Right lobe of liver (tissue), 6 donors: ENCODE measurements around the gene ZNF787. TPM values are rescaled to one million over a fixed set of nuclear protein-coding genes. Genes with fewer than 3 reads are reported as not detected.

Experiments
- ATAC-seq, 4 donors: fragments of 200-7000 bp; cut with Tn5 transposase; one replicate each; pipeline ENCODE4 v1.9.1; 2020; ENCODE audit warnings: mild to moderate bottlenecking in 4 of 4, moderate library complexity in 4 of 4
- DNase-seq, 3 donors: peaks; one replicate each; pipeline ENCODE4 v3.0.0-alpha.2; 2020
- H3K27ac ChIP-seq, 3 donors: fragments of 200-600 bp; one replicate each; pipeline ENCODE4 v1.8.0; 2022
- H3K27me3 ChIP-seq, 2 donors: fragments of 200-600 bp; one replicate each; pipeline ENCODE4 v1.8.0; 2022
- H3K36me3 ChIP-seq, 4 donors: fragments of 200-600 bp; sonication (generic) in 1 of 4; one replicate each; pipeline versions ENCODE4 v1.5.1 to v1.8.0; 2017 to 2022; ENCODE audit warnings: control low read depth in 1 of 4
- H3K4me1 ChIP-seq, 4 donors: fragments of 200-600 bp; sonication (generic) in 1 of 4; one replicate each; pipeline versions ENCODE4 v1.5.1 to v1.8.0; 2017 to 2022; ENCODE audit warnings: control low read depth in 1 of 4
- H3K4me3 ChIP-seq, 3 donors: fragments of 200-600 bp; one replicate each; pipeline ENCODE4 v1.8.0; 2022
- H3K9me3 ChIP-seq, 4 donors: fragments of 200-600 bp; sonication (generic) in 1 of 4; one replicate each; pipeline versions ENCODE4 v1.5.1 to v1.8.0; 2017 to 2022; ENCODE audit warnings: control low read depth in 1 of 4
- POLR2A ChIP-seq: fragments of 450-650 bp; IDR thresholded peaks from one replicate; pipeline ENCODE4 v1.6.1; 2017; ENCODE audit warnings: antibody characterized with exemption, mild to moderate bottlenecking
- WGBS: methylation state at CpG from one replicate; pipeline ENCODE4 v1.1.6; 2018; ENCODE audit warnings: low coverage, low lambda C conversion rate; ENCODE audit not compliant: insufficient coverage; ENCODE audit errors: missing lambda C conversion rate; 5-methylcytosine and 5-hydroxymethylcytosine counted together
- intact Hi-C, 2 donors: fragments of 100-400 bp; cut with DNase I; formaldehyde crosslinking; loops; one replicate each; pipeline versions ENCODE4 v1.11.2 to v1.14.1; 2022
- total RNA-seq, 6 experiments: library from RNA; depleted of rRNA in 2 of 6; stranded (reverse); fragments of >200 nt in 2 of 6; fragmentation: NEBNext Ultra II Directional in 3 of 6; extraction: Animal tissue kit (Norgen Biotek cat#: 25700) in 3 of 6; gene quantifications; one replicate each; pipeline versions ENCODE4 v1.1.0 to v1.2.4, GENCODE V29; 2016 to 2023
- TF ChIP-seq, protein P1 (sequence below), 4 donors: fragments of 200-600 bp in 3 of 4; fragments of 450-650 bp in 1 of 4; IDR thresholded peaks; one replicate each; pipeline versions ENCODE4 v1.5.1 to v1.8.0; 2016 to 2022; ENCODE audit warnings: antibody characterized with exemption in 4 of 4, mild to moderate bottlenecking in 2 of 4
- donor health status: DM: no; HTN: yes; CAD: no.
- donor health status: DM: no; HTN: no; CAD: no.
- donor health status: DM: no; HTN: no; CAD: no.
- donor health status: DM: no; HTN: yes; CAD: no.
- donor health status: DM: no; HTN: yes; CAD: no.

ZNF787 gene
- total RNA-seq, 6 experiments from 2014 or later, result 15.8 to 26.0 (median 22.5) TPM

DNA sequence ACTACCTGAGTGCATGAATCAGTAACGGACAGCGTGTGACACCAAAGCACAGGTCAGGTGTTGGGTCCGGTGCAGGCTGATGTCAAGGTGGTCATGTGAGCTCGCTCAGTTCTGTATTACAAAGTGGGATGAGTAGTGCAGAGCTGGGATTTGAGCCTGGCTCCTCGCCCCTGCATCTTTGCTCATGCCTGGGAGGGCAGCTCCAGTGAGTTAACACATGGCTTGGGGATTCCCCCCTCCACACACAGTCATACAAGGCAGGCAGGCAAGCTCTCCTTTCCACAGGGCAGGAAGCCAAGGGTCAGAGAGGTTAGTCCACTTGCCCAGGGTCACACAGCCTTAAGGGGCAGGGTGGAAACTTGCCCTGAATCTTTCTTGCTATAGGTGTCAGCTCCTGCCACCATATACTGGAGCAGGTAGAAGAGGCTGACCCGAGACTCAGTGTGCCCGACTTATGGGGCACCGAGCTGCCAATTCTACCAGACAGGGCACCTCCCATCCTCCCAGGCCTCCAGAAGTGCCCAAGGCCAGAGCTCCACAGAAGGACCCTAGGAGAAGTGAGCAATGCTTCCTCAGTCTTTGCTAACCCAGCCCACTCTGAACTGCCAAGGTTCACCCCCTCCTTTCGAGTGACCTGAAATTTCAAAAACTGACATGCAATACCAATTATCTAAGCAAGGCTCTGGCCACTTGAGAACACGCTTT lies 35.4 kb downstream of the ZNF787 start:
- ATAC-seq, result peak in 3 of 4 donors; percentile 20 to 36 (median 28)
- WGBS, result 93% methylated on average over 2 of the region's 10 CpGs
- DNase-seq, result peak in 1 of 3 donors; percentile 25
- Histone ChIP-seq H3K36me3 (peaks cover 0 to 15% (median 3%) of the 10 kb centered on the region in 4 donors), H3K4me3 (no peak overlapping the region), H3K4me1 (peaks cover 0 to 7% (median 0%) of the 10 kb centered on the region in 4 donors), H3K27me3 (no peaks in the 10 kb centered on the region), H3K9me3 (no peaks in the 10 kb centered on the region), H3K27ac (no peak overlapping the region)
- intact Hi-C loops, result loop anchor here in 1 of 2 donors (10.0 kb wide), 1 partner anchor 239 kb away; no protein-coding TSS in a partner anchor
- TF ChIP-seq POLR2A, result no peak
- TF ChIP-seq, protein P1, sequence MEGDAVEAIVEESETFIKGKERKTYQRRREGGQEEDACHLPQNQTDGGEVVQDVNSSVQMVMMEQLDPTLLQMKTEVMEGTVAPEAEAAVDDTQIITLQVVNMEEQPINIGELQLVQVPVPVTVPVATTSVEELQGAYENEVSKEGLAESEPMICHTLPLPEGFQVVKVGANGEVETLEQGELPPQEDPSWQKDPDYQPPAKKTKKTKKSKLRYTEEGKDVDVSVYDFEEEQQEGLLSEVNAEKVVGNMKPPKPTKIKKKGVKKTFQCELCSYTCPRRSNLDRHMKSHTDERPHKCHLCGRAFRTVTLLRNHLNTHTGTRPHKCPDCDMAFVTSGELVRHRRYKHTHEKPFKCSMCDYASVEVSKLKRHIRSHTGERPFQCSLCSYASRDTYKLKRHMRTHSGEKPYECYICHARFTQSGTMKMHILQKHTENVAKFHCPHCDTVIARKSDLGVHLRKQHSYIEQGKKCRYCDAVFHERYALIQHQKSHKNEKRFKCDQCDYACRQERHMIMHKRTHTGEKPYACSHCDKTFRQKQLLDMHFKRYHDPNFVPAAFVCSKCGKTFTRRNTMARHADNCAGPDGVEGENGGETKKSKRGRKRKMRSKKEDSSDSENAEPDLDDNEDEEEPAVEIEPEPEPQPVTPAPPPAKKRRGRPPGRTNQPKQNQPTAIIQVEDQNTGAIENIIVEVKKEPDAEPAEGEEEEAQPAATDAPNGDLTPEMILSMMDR (IDR thresholded peaks at IDR 0.05), result no peak

DNA sequence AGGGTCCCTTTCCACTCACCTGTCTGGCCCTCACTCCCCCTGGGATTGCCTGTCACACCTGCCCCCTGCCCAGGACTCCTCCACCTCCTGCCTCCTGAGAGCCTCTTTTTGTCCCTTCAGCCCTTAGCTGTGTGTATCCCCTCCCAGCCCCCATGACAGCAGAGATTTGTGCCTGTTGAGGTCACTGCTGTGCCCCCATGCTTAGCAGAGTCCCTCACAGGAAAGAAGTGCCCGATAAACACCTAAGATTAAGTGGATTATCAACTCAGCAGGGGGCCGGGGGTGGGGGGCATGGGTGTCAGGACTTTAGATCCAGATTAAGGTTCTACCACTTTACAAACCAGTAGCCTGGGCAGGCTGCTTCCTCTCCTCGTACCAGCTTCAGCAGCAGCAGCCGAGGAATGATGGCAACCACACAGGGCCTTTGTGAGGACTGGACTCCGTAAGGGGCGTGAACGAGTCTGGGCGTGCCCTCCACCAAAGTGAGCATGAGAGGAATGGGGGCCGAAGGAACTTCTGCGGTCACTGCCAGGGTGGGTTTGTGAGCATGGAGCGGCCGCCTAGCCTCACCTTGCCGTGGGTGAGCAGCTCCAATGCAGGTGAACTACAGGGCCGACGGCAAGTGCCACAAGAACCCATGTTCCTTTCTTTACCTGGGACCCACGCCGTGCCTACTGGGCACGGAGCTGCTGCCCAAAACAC lies 36.1 kb downstream of the ZNF787 start:
- DNase-seq, result no peak
- H3K36me3 ChIP-seq, result peaks cover 0 to 10% (median 0%) of the 10 kb centered on the region in 4 donors
- no peak overlapping the region for H3K27ac ChIP-seq
- no peaks in the 10 kb centered on the region for H3K27me3 ChIP-seq
- H3K9me3 ChIP-seq, result no peaks in the 10 kb centered on the region
- TF ChIP-seq, protein P1 (IDR thresholded peaks at IDR 0.05), result no peak
- no peak for TF ChIP-seq POLR2A
- no peak for ATAC-seq
- no peak overlapping the region for H3K4me3 ChIP-seq
- intact Hi-C loops, result loop anchor here in 1 of 2 donors (10.0 kb wide), 1 partner anchor 240 kb away; no protein-coding TSS in a partner anchor
- peaks cover 0 to 9% (median 0%) of the 10 kb centered on the region in 4 donors for H3K4me1 ChIP-seq
- 82% methylated on average over 5 of the region's 18 CpGs for WGBS

DNA sequence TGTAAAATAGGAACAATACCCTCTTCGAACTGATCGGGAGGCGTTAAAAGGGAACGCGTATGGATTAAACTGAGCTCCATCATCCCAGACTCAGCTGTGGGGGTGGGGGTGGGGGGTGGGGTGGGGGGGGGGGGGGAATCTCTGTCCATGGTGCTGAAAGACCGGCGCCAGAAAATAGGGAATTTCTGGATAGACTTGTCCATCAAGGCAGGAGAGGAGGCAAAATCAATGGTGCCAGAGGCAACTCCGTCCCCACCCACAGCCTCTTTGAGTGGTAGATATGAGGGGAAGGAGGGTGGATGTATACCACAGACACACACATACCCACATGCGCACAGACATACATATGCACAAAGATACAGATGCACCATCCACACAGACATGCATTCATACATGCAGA lies 37.4 kb downstream of the ZNF787 start:
- no peaks in the 10 kb centered on the region for H3K27me3 ChIP-seq
- no peaks in the 10 kb centered on the region for H3K9me3 ChIP-seq
- H3K4me1 ChIP-seq, result peaks cover 0 to 9% (median 0%) of the 10 kb centered on the region in 4 donors
- H3K36me3 ChIP-seq, result peaks cover 0 to 3% (median 0%) of the 10 kb centered on the region in 4 donors
- DNase-seq (no peak), ATAC-seq (no peak)
- intact Hi-C loops, result loop anchor here in 1 of 2 donors (10.0 kb wide), 1 partner anchor 241 kb away; no protein-coding TSS in a partner anchor
- H3K4me3 ChIP-seq, result no peak overlapping the region
- TF ChIP-seq POLR2A, result no peak
- TF ChIP-seq, protein P1 (IDR thresholded peaks at IDR 0.05), result no peak
- H3K27ac ChIP-seq, result no peak overlapping the region
- WGBS, result 37% methylated on average over 9 of the region's 9 CpGs

DNA sequence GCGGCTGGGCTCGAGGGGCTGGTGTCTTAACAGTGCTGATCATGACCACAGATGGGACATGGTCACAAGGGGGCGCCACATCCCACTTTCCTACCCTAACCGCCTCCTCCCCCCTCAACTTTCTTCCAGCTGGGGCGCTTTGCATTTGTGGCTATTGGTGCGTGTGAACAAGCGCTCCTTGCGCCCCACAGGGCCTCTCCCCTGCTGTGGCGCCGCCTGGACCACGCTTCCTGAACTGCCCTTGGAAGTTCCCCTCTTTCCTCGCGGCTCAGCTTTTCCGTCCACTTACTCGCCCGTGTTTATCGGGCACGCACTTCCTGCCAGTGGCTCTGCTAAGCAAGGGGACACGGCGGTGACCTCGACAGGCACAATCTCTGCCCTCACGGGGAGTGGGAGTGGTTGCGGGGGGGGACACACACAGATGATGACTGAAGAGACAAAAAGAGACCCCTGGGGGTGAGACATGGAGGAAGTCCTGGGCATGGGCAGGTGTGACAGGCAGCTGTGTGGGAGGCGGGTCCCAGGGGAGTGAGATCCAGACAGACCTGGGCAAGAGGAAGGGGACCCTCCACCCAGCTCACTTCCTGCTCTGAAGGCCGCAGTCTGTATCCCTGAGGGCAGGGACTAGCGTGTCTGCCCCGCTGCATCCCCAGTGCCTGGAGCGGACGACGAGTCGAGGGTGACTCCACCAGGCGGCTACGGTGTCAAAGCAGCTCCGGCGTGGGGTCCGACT lies 40.3 kb downstream of the ZNF787 start:
- Histone ChIP-seq H3K27ac (no peak overlapping the region), H3K27me3 (no peaks in the 10 kb centered on the region), H3K4me3 (peak overlapping the region; percentile 23 to 42 (median 30)), H3K4me1 (peaks cover 0 to 9% (median 0%) of the 10 kb centered on the region in 4 donors), H3K9me3 (no peaks in the 10 kb centered on the region), H3K36me3 (no peaks in the 10 kb centered on the region)
- DNase-seq (peak; percentile 77 to 79 (median 78)), ATAC-seq (peak; percentile 81 to 84 (median 82))
- TF ChIP-seq, protein P1 (IDR thresholded peaks at IDR 0.05), result peak; percentile 44 to 50 (median 48)
- no peak for TF ChIP-seq POLR2A
- intact Hi-C loops, result loop anchor here in 1 of 2 donors (10.0 kb wide), 1 partner anchor 244 kb away; no protein-coding TSS in a partner anchor
- under 1% methylated on average over 20 of the region's 36 CpGs for WGBS
